SK-N-SH (cell line): ENCODE results near the gene CNTN4.

Experiments
- CTCF ChIP-seq: fragments of 200-600 bp; sonication (generic); IDR thresholded peaks from 2 replicates; pipeline ENCODE4 v1.6.1; 2017; ENCODE audit warnings: antibody characterized with exemption, mild to moderate bottlenecking, moderate library complexity
- EP300 ChIP-seq, 2 experiments: IDR thresholded peaks; 2 replicates each; pipeline versions ENCODE4 v1.4.0 to v1.6.1; 2012; ENCODE audit warnings: borderline replicate concordance in 1 of 2, low read depth in 1 of 2, low read length in 1 of 2
- NRF1 ChIP-seq: IDR thresholded peaks from 2 replicates; pipeline ENCODE4 v1.6.1; 2012; ENCODE audit warnings: low read depth, mild to moderate bottlenecking, low read length
- PBX3 ChIP-seq: IDR thresholded peaks from 2 replicates; pipeline ENCODE4; 2012
- POLR2AphosphoS5 ChIP-seq: IDR thresholded peaks from 2 replicates; pipeline ENCODE4 v1.6.1; 2012; ENCODE audit warnings: low read depth, low read length
- ZBTB33 ChIP-seq: IDR thresholded peaks from 2 replicates; pipeline ENCODE4 v1.4.0; 2012; ENCODE audit warnings: low read depth, borderline replicate concordance
- TF ChIP-seq, protein P1 (sequence below): IDR thresholded peaks from 2 replicates; pipeline ENCODE4 v1.6.1; 2012; ENCODE audit warnings: mild to moderate bottlenecking, low read depth, low read length, moderate library complexity

DNA sequence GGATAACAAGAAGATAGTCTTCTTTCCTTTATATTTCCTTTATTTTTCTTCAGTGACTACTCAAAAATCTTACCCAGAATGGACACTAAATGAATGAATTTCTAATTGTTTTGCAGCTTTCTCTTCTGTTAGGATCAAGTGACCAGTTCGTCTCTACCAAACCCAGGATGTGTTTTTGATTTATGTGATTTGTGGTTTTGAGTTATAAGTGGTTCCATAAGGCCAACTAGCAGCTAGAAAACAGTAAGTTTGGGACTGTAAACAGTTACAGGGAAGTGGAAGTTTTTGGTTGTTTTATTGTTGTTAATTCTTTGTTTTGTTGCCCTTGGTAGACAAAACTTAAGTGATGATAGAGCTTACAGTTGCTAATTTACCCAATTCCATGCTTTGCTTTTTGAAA is 555.0 kb downstream of the CNTN4 start:
- TF ChIP-seq CTCF: no peak
- TF ChIP-seq ZBTB33: no peak
- TF ChIP-seq EP300 (IDR thresholded peaks at IDR 0.05; ENCODE audit: borderline replicate concordance in 1 of 2, low read depth in 1 of 2, low read length in 1 of 2): no peak
- TF ChIP-seq POLR2AphosphoS5: no peak
- TF ChIP-seq NRF1: no peak
- TF ChIP-seq, protein P1, sequence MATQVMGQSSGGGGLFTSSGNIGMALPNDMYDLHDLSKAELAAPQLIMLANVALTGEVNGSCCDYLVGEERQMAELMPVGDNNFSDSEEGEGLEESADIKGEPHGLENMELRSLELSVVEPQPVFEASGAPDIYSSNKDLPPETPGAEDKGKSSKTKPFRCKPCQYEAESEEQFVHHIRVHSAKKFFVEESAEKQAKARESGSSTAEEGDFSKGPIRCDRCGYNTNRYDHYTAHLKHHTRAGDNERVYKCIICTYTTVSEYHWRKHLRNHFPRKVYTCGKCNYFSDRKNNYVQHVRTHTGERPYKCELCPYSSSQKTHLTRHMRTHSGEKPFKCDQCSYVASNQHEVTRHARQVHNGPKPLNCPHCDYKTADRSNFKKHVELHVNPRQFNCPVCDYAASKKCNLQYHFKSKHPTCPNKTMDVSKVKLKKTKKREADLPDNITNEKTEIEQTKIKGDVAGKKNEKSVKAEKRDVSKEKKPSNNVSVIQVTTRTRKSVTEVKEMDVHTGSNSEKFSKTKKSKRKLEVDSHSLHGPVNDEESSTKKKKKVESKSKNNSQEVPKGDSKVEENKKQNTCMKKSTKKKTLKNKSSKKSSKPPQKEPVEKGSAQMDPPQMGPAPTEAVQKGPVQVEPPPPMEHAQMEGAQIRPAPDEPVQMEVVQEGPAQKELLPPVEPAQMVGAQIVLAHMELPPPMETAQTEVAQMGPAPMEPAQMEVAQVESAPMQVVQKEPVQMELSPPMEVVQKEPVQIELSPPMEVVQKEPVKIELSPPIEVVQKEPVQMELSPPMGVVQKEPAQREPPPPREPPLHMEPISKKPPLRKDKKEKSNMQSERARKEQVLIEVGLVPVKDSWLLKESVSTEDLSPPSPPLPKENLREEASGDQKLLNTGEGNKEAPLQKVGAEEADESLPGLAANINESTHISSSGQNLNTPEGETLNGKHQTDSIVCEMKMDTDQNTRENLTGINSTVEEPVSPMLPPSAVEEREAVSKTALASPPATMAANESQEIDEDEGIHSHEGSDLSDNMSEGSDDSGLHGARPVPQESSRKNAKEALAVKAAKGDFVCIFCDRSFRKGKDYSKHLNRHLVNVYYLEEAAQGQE: no peak
- TF ChIP-seq PBX3: no peak
